Dermis microvascular lymphatic vessel endothelial cell (primary cell): ENCODE results near the gene ANKMY1. TPM values are rescaled to one million over a fixed set of nuclear protein-coding genes. Genes with fewer than 3 reads are reported as not detected.
"Not testable (repeated sequence)": the region's sequence is repeated elsewhere in the genome, so short reads cannot be mapped to it uniquely, and the experiment has no call there.

Experiments used
- DNase-seq, 2 donors: peaks; one replicate each; pipeline versions ENCODE4 v3.0.0 to v3.0.0-alpha.2; 2010; ENCODE audit warnings: low read depth in 2 of 2
- total RNA-seq: library from RNA; depleted of rRNA; stranded (reverse); fragments of >200 nt; gene quantifications from 2 replicates; pipeline ENCODE4 v1.2.1, GENCODE V29; 2014

The ANKMY1 gene
- total RNA-seq, 1 donor from 2014 or later, result 3.2 TPM

DNA sequence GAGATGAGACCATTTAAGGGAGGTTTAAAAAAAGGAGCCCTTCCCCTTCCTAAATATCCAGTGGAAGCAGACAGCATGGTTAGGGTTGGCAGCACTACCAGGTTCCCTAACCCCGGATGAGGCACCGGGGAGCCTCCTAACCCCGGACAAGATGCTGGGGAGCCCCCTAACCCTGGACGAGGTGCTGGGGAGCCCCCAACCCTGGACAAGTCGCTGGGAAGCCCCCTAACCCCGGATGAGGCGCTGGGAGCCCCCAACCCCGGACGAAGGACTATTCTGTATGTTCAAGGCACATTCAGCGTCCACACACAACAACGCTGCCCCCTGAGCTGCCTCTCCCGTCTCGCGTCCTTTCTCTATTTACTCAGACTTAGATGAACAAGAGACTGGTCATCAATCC is 51.9 kb downstream of the ANKMY1 start:
- DNase-seq, result no peak

DNA sequence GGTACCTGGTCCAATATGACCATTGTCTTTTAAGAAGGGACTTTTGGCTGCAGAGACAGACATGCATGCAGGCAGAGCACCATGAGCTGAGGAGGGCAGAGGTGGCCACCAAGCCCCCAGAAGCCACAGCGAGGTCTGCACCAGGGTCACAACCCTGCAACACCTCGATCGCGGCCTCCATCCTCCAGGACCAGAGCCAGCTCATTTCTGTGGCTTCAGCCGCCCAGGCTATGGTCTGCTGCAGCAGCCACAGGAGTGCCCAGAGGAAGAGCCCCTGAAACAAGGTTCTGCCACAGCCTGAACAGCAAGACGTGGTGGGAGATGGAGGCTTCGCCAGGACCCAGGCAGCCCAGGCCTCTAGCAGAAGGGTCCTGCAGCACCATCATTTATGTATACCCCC is 53.9 kb downstream of the ANKMY1 start:
- DNase-seq, result no peak

DNA sequence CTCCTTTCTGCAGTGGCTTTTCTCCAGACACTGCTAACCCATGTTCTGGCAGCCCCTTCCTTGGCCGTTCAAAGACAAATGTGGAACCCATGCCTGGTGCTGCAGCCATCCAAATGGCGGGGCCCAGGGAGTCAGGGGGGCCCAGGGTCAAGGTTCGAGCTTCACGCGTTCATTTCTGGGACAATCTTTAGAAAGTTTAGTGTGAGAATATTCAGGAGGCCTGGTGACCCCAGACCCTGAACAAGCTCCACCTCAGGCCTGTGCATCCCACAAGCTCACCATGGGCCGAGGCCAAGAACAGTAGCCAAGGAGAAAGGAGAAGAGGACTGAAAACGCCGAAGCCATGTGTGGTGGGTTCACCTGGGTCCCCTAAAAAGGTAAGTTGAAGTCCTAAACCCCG is 54.4 kb downstream of the ANKMY1 start:
- no peak for DNase-seq

DNA sequence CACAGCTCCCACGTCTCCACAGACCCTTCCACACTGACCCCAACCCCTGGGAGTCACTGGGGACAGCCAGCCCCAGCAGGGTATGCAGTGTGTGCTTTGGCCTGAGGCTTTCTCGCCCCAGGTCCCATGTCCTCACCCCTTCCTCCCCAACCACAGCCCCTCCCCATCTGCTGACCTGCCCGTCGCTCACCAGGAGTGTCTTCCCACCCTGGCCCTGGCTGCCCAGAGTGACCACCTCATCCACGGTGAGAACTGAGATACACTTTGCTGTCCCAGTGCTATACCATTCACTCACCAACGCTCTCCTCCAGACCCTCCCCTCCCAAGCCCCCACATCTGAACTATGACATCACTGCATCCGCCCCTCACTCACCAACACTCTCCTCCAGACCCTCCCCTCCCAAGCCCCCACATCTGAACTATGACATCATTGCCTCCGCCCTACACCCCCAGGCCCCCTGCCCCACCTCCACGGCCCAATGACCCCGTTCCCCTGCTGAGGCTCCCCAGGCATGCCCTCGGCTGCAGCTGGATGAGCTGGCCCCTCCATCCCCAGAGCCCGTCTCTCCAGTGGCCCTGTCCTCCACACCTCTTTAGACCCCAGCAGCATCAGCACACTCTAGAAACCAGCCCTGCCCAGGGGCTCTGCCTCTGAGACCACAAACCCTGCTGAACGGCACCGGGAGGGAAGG is 55.2 kb downstream of the ANKMY1 start:
- DNase-seq, result no peak

DNA sequence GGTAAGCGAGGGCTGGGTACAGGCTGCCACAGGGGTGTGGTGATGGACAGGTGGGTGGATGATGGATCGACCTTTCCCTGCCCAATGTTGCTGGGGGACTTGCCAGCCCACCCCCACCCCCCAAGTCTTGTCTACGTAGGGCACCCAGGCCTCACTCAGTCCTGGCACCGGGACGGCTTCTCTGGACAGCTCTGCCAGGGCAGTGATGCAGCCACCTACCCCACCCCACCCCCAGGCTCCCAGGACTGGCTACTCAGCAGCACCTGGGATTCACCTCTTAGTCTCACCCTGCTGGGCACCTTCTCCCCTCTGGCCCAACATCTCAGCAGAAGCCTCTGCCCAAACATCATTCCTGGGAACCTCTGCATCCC is 55.7 kb downstream of the ANKMY1 start:
- DNase-seq, result no peak

DNA sequence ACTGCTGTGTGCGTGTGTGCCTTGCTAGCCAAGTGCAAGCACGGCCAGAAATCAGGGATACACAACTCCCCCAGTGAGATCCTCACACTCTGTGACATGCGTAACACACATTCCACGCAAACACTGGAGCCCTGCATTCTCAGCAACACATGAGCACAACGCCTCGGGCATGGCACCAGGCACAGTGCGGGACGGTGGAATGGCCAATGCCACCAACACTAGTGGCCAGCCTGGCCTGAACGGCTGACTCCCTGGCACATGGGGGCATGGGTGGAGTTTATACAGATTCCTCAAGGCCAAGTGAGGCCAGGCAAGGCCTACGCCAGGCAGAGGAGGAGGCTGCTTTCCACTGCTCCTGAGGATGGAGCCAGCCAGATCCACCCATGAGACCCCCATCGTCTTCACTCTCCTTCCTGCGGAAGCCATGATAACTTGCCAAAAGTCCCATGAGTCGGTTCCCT is 56.2 kb downstream of the ANKMY1 start:
- no peak for DNase-seq

DNA sequence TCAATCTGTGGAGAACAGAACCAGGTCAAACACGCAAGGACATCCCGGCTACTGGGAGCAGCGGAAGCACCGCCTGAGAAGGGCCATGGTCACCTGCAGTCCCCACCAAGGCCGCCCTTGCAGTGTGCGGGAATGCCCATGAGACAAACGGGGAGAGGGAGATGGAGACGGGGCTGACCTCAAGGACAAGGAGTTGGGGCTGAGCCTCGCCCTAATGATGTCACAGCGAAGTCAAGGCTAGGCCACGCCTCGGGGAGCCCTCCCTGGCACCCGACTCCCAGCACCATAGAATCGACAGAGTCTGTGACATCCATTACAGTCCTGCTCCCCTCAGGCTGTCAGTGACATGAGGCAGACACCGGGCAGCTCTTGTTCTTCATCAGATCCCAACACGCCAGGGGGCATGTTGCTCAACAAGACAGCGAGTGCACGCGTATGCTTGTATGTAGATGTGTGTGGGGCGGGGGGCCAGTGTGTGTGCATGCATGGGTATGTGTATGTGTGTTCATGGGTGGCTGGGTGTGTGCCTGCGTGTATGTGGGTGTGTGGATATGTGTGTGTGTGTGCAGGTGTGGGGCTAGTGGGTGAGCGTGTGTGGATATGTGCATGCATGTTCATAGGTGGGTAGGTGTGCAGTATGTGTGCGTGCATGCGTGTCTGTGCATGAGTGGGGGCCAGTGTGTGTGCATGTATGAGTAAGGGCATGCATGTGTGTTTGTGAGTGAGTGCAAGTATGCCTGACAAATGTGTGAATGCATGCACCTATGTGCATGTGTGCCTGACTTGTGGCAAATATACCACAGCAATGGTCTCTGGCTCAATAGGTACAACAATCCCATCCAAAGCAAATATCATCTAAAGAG is 57.0 kb downstream of the ANKMY1 start:
- no peak for DNase-seq

DNA sequence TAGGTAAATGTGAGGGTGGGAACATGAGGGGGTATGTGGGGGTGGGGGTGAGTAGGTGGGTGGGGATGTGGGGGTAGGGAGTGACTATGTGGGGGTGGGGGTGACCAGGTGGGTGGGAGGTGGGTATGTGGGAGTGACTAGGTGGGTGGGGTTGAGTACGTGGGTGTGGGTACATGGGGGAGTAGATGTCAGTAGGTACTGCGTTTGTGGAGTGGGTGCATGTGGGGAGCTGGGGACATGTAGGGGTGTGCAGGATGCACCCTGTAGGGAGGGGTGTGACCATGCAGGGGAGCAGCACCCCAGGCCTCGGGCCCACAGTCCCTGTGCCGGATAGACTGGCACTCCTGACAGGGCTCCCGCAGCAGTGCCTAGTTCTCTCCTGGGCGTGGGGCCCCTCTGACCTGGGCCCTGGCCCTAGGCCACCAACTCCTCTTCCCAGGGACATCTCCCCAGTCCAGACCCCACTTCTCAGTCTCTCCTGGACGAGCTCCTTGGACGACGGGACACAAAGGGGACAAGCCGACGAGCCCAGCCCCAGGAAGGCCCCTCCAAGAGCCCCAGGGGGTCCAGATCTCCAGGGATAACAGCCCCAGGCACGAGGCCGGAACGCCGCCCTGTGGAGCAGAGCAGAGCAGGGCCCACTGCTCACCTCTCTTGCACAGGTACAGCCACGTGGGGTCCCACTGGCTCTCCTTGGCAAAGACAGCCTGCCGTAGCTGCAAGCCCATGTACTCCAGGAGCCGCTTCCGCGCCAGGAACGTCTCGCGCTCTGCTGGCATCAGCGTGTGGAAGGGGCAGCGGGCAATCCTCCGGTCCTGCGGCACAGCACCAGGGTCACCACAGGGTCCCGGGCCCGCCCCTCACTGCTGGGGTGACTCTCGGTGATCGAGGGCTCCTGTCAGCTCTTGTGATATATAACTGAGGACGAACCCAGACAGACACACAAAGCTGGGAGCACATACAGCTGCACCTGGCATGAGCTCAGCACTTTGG is 58.2 kb downstream of the ANKMY1 start:
- DNase-seq, result no peak

DNA sequence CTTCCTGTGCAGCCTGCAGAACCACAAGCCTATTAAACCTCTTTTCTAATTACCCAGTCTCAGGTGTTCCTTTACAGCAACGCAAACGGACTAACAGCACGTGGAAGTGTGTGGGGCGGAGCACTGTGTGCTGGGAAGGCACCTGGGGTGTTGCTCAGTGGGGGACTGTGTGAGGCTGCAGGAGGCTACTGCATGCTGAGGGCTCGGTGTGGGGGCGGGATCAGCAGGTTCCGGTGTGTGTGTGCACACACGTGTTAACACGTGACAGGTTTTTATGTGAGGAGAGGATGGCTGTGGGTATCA is 58.9 kb downstream of the ANKMY1 start:
- no peak for DNase-seq

DNA sequence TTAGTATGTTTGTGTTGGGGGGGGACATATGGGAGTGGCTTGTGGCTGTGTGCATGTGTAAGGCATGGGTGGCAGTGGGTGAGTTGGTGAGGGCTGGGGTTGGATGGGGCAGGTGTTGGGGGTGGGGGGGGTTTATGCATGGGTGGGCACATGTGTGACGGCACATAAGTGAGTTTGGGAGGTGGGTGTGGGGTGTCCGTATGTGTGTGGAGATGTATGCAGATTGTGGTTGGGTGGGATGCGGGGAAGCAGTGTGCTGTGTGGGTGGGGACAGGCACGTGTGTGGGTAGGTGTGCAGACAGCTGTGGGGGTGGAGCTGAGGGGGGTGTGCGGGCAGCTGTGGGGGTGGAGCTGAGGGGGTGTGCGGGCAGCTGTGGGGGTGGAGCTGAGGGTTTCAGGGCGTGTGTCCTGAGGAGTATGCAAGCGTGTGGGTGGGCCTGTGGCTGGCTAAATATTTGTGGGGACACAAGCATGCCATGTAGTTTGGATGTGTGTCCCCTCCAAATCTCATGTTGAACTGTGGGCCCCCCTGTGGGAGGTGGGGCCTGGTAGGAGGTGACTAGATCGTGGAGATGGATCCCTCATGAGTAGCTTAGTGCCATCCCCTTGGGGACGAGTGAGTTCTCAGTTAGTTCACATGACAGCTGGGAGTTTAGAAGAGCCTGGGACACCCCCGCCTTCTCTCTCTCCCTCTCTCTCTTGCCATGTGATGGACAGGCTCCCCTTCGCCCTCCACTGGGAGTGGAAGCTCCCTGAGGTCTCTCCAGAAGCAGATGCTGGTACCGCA is 59.4 kb downstream of the ANKMY1 start:
- no peak for DNase-seq

DNA sequence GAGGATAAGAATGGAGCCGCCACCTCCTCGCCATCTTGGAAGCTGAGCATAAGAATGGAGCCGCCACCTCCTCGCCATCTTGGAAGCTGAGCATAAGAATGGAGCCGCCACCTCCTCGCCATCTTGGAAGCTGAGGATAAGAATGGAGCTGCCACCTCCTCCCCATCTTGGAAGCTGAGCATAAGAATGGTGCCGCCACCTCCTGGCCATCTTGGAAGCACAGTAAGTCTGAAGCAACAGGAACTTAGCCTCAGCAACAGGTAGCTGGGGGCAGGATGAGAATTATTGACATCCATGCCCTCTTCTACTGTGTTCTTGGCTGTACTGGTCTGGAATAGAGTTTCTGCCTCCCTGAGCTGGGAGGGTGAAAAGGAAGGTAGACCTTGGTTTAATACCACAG is 60.7 kb downstream of the ANKMY1 start:
- peak in 1 of 2 donors; percentile 32 for DNase-seq

DNA sequence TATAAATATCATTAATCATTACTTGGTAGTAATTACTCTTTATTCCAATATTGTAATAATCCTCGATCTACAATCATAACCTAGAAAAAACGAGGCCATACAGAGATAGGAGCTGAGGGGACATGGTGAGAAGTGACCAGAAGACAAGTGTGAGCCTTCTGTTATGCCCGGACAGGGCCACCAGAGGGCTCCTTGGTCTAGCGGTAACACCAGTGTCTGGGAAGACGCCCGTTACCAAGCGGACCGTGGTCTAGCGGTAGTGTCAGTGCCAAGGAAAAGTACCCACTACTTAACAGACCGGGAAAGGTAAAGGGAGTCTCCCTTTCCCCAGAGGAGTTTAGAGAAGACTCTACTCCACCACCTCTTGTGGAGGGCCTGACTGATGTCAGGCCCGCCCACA is 62.8 kb downstream of the ANKMY1 start:
- not testable (repeated sequence) for DNase-seq

DNA sequence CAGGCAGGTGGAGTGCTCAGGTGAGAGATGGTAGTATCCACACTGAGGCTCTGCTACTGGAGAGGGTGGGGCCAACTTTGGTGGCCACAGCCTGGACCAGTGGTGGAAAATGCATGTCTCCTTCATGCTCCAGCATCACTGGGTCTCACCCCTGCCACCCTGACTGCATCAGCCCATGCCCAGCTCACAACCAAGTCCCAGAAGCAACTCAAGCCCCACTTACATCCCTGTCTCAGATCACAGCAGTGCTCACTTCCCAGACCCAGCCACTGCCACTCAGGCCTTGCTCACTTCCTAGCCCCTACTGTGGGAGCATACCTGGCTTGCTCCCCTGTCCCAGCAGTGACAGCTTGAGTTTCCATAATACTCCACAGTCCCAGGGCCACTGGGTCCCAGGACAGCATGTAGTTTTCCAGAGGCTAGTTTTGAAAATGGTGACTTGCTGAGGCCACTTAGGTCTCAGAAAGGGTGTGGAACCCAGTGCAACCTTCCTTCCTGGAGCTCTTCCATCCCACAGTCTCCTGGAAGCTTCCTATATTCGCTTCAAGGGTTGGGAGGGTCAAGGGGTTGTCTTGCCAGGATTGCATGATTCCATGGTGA is 63.5 kb downstream of the ANKMY1 start:
- DNase-seq, result no peak

DNA sequence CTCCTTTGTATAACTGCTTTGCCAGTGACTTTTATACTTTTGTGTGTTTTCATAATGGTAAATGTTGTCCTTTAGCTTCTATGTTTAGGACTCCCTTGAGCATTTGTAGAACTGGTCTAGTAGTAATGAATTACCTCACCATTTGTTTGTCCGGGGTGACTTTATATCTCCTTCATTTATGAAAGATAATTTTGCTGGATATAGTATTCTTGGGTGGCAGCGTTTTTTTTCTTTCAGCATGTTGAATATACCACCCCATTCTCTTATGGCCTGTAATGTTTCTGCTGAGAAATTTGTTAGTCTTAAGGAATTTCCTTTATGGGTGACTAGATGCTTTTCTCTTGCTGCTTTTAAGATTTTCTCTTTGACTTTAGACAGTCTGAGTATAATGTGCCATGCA is 66.3 kb downstream of the ANKMY1 start:
- DNase-seq, result no peak

DNA sequence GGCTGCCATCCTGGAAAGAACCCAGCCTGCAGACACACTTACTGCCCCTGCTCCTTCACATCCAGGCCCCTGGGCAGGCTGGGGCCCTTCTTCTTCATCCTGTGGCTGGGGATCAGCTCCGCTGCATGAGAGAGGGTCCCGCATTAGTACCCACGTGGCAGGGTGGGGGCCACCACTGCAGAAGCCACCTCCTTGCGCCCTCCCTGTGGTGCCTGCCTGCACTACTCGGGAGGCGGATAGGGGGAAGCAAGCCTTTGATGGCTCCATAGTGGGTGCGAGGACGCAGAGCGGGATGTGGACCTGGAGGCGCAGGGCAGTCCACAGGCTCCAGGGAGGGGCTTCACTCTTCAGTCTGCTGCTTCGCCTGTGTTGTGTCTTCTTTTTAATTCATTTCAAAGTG is 75.6 kb downstream of the ANKMY1 start:
- DNase-seq, result no peak

DNA sequence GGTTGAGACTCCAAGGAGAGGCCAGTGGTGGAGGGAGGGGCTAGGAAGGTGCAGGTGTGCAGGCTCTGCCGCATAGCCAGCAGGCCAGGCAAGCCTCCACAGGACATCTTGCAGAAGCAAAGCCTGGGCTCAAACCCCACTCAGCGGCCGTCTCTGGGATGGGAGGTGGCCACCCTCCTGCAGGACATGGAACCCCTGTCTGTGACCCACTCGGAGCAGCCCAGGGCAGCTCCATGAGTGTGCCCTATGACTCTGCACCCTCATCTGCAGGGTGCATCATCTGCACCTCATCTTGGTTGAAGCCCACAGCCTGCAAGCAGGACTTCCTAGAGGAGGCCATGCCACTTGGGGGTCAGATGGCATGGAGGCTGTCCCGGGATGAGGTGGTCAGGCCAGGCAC is 76.1 kb downstream of the ANKMY1 start:
- DNase-seq, result no peak

DNA sequence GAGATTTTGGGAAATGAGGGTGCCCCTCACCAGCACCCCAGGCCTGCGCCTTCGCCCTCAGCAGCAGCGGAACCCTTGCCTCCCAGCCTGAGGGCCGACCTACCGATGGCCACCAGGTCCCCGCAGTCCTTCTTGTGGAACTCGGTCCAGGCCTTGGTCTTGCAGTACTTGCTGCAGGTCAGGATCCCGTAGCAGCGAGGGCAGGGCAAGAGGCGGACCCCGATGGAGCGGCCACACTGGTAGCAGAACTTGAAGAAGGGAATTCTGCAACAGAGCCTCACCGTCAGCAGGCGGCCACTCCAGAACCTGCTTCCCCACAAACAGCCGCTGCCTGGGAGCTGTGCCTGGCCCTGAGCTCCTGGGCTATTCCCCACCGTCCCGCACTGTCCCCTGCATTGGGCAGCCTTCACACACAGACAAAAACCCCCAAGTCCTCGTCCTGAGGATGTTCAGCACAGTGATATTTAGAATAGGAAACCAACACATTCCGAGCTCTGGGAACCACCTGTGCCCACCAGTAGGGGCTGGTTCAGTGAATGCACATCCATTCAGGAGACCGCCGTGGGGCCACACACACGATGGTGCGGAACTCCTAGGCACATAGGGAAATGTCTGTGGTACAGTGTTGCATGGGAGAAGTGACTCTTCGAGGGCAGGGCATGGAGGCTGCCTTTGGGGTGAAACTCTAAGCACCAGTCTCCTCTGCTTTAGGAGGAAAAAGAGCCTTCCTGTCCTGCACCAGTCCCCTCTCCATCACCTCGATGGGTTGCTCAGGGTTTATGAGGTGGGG is 76.8 kb downstream of the ANKMY1 start:
- DNase-seq, result no peak

DNA sequence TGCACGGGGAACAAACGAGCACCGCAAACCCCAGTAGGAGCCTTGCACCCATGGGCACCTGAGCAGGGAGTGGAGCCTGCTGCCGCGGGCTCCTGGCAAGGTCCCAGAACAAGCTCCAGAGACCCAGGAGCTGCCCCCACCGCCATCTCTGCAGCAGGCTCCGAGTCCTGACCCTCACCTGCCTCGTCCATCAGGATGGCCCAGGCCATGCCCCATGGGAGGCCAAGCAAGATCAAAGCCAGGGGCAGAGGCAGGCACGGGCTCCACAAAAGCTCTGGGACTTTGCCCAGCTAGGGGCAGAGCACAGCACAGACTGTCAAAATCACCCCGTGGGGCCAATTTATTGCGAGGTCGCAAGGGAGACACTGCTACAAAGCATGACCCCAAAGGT is 78.7 kb downstream of the ANKMY1 start:
- no peak for DNase-seq

DNA sequence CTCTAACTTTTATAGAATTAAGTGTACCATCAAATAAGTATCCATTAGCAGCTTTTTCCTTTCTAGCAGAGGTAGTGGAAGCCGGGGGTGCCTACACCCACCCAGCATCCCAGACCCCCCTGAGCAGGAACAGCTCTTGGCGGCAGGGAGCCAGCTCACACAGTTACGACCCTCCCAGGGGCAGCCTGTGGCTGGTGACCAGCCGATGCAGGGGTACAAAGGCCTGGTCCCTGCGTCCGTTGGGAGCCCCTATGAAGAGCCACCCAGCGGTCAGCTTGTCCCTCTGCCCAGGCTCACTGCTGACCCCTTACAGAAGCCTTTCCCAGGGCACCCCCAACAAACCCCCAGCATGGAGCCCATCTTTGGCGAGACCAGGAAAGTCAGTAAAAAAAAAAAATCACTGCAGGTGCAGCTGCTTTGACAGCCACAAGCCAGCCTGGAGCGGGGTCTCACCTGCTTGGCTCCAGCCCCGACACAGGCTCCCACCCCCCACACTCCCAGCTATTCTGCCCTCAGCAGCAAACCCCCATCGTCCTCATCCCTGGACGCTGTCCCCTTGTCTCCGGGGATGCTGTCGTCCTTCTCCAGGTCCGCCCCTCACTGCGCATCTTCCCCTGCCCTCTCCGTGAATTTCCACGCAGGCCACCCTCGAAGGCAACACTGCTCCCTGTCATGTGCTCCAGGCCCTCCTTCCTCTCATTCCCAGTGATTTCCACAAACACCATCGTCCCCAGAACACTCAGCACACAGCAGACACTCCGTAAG is 79.3 kb downstream of the ANKMY1 start:
- DNase-seq, result no peak
